Forelimb muscle (tissue), 1 donor: ENCODE data around the gene FIS1. TPM values are rescaled to one million over a fixed set of nuclear protein-coding genes. Genes with fewer than 3 reads are reported as not detected.
A peak's percentile ranks its signal among the peaks of the same experiment; 100 is the strongest.
"Not testable (repeated sequence)": the region's sequence is repeated elsewhere in the genome, so short reads cannot be mapped to it uniquely, and the experiment has no call there.

Source experiments
- DNase-seq: peaks from one replicate; pipeline ENCODE4 v3.0.0-alpha.2; 2013; ENCODE audit warnings: low read depth
- polyA plus RNA-seq: library from polyadenylated mRNA; unstranded; fragments of 120-200 nt; gene quantifications from one replicate; pipeline ENCODE4 v1.2.1, GENCODE V29; 2013; ENCODE audit not compliant: insufficient read length

The FIS1 gene
- polyA plus RNA-seq, result 125 TPM

- DNase-seq, result peak; percentile 81
Measured at GRCh38 chr7:101244375-101245146, at the start of gene FIS1. TSS of gene FIS1 (minus strand) at chr7:101245081. CDS start at chr7:101245004, 77 bp downstream.

- DNase-seq, result no peak
Measured at GRCh38 chr7:101294039-101294831, 49.4 kb upstream of the FIS1 start.

- not testable (repeated sequence) for DNase-seq
Measured at GRCh38 chr7:101293069-101294021, 48.5 kb upstream of the FIS1 start.

GRCh38 chr7:101292566-101292965 lies 47.7 kb upstream of the FIS1 start:
- not testable (repeated sequence) for DNase-seq

GRCh38 chr7:101290186-101291037 lies 45.5 kb upstream of the FIS1 start:
- not testable (repeated sequence) for DNase-seq

- DNase-seq, result not testable (repeated sequence)
Measured at GRCh38 chr7:101289687-101290086, 44.8 kb upstream of the FIS1 start.

GRCh38 chr7:101288439-101288838 lies 43.6 kb upstream of the FIS1 start:
- no peak for DNase-seq

GRCh38 chr7:101287032-101287431 lies 42.2 kb upstream of the FIS1 start:
- DNase-seq, result no peak

- not testable (repeated sequence) for DNase-seq
Measured at GRCh38 chr7:101285880-101286279, 41.0 kb upstream of the FIS1 start.

GRCh38 chr7:101285171-101285570 lies 40.3 kb upstream of the FIS1 start:
- no peak for DNase-seq

- DNase-seq, result not testable (repeated sequence)
Measured at GRCh38 chr7:101280912-101281311, 36.0 kb upstream of the FIS1 start.

GRCh38 chr7:101278461-101279292 lies 33.8 kb upstream of the FIS1 start:
- no peak for DNase-seq

- DNase-seq, result no peak
Measured at GRCh38 chr7:101277155-101277554, 32.3 kb upstream of the FIS1 start.

- no peak for DNase-seq
Measured at GRCh38 chr7:101273206-101273605, 28.3 kb upstream of the FIS1 start.

GRCh38 chr7:101271021-101271420 lies 26.1 kb upstream of the FIS1 start:
- no peak for DNase-seq

GRCh38 chr7:101269664-101270063 lies 24.8 kb upstream of the FIS1 start:
- DNase-seq, result no peak

GRCh38 chr7:101265622-101266516 lies 21.0 kb upstream of the FIS1 start:
- DNase-seq, result no peak

GRCh38 chr7:101264102-101264706 lies 19.3 kb upstream of the FIS1 start:
- DNase-seq, result not testable (repeated sequence)
